Transverse colon (tissue), 4 donors: ENCODE measurements around the gene LRWD1. TPM values are rescaled to one million over a fixed set of nuclear protein-coding genes. Genes with fewer than 3 reads are reported as not detected.
A peak's percentile ranks its signal among the peaks of the same experiment; 100 is the strongest.
"Not testable (repeated sequence)": the region's sequence is repeated elsewhere in the genome, so short reads cannot be mapped to it uniquely, and the experiment has no call there.

Experiments used
- DNase-seq: peaks from one replicate; pipeline ENCODE4 v3.0.0-alpha.2; 2019
- H3K27ac ChIP-seq, 4 donors: fragments of 200-600 bp; sonication (generic); 2 replicates each; pipeline ENCODE4 v1.5.1; 2016 to 2018; ENCODE audit warnings: inconsistent platforms in 4 of 4
- H3K27me3 ChIP-seq: fragments of 200-600 bp; sonication (generic); 2 replicates; pipeline ENCODE4 v1.5.1; 2017; ENCODE audit warnings: inconsistent platforms
- H3K36me3 ChIP-seq, 4 donors: fragments of 200-600 bp; sonication (generic); 2 replicates each; pipeline ENCODE4 v1.5.1; 2017 to 2019; ENCODE audit warnings: inconsistent platforms in 4 of 4
- H3K4me1 ChIP-seq, 4 donors: fragments of 200-600 bp; sonication (generic); 2 replicates each; pipeline ENCODE4 v1.5.1; 2017 to 2020; ENCODE audit warnings: inconsistent platforms in 4 of 4
- H3K4me3 ChIP-seq, 4 donors: fragments of 200-600 bp; sonication (generic); 1 replicate in 1 of 4; 2 replicates in 3 of 4; pipeline versions ENCODE4 v1.5.1 to v1.6.1; 2017 to 2019; ENCODE audit warnings: inconsistent platforms in 4 of 4
- H3K9me3 ChIP-seq, 2 donors: fragments of 200-600 bp; sonication (generic); 2 replicates each; pipeline ENCODE4 v1.5.1; 2017 to 2019; ENCODE audit warnings: inconsistent platforms in 2 of 2
- WGBS, 2 donors: methylation state at CpG; one replicate each; pipeline ENCODE4 v1.1.5; 2018; ENCODE audit warnings: low coverage in 1 of 2; 5-methylcytosine and 5-hydroxymethylcytosine counted together
- in situ Hi-C, 4 donors: fragments of 200-750 bp; cut with MboI; loops; one replicate each; pipeline versions ENCODE4 v1.15.0 to v1.15.1; 2017; ENCODE audit warnings: low sequenced_read_pairs in 3 of 4, low pct_ligation_motif_present in 1 of 4, low pct_unique_long_range_greater_than_20kb in 1 of 4
- intact Hi-C: fragments of 100-400 bp; cut with DNase I; formaldehyde crosslinking; loops from one replicate; pipeline ENCODE4 v1.15.1; 2023; ENCODE audit warnings: low total_unique reads
- total RNA-seq, 4 donors: library from RNA; depleted of rRNA; stranded (reverse); fragments of >200 nt; gene quantifications; one replicate each; pipeline ENCODE4 v1.1.0, GENCODE V29; 2016

Gene LRWD1
- total RNA-seq, 4 donors from 2014 or later, result 15.7 to 45.6 (median 18.4) TPM

DNA sequence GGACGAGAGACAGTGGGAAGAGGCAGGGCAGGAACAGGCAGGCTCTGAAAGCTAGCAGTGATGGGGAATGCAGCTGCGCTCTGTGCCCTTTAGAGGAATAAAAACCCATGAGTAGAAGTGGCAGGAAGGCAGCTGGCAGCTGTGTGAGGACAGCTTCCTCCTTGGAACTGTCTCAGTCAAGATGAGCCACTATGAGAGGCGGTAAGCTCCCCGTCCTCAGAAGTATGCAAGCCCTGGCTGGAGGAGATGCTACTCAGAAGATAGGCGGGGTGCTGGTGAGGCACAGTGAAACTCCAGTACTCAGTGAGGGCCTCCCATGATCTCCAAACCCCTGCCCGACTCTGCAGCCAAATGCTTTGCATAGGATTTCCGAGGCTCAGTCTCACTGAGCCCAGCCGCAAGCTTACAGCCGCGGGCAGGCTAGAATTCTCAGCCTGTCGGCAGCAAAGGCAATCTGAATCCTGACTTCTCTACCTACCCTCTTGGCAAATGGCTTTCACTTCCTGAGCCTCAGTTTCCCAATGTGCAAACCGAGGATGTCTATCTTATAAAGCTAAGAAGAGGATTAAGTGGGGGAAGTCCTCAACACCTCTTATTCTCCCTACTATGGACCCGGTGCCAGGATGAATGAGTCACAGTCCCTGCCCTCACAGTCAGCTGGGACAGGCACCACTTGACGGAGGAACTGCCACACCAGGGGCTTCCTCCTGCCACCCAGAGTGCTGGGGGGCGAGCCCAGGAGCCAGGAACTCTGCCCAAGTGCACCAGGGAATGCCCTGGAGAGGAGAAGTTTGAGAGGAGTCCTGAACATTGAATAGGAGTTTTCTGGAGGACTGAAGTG, 50.3 kb downstream of the LRWD1 start:
- H3K4me3 ChIP-seq, DNase-seq, H3K27ac ChIP-seq, H3K27me3 ChIP-seq, in situ Hi-C loops, H3K36me3 ChIP-seq, H3K9me3 ChIP-seq, H3K4me1 ChIP-seq, intact Hi-C loops: not testable (repeated sequence)
- WGBS, 2 donors, result no CpG with 5 or more reads among the region's 15 CpGs

DNA sequence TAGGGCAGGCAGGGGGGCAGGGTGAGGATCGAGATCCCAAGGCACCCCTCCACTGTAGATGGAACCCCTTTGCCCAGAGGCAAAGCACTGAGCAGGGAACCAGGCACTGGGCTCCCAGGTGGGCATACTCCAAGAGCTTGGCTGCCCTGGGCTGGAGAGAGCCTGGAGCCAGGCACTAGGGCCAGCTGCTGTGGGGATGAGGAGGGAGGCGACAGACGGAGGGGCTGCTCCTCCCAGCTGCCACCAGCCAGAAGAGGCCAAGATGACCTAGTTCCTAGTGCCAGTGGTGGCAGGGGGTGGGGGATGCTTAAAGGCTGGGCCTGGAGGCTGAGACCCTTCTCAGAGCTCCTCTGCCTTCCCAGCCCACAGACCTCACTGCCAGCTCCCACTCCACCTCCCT, 51.1 kb downstream of the LRWD1 start:
- DNase-seq, H3K27ac ChIP-seq, H3K36me3 ChIP-seq, H3K27me3 ChIP-seq, H3K9me3 ChIP-seq, intact Hi-C loops, H3K4me3 ChIP-seq, H3K4me1 ChIP-seq, in situ Hi-C loops: not testable (repeated sequence)
- WGBS, 2 donors, result no CpG with 5 or more reads among the region's 3 CpGs

DNA sequence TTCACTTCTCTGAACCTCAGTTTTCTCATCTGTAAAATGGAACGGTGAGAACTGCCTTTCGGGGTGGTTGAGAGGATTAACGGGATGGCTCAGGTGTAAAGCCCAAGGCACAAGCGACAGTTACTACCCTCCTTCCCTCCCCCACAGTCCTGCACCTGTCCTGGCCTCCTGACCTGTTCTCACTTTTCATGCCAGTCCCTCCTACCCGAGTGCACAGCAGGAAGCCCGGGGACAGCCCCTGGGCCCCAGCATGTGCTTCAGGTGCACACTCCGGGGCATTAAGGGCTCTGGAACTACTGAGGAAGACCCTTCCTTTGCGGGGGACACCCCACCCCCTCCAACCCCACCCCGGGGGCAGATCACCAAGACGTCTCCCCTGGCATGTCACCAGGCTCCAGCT, 52.2 kb downstream of the LRWD1 start:
- H3K4me1 ChIP-seq, H3K36me3 ChIP-seq, H3K9me3 ChIP-seq, H3K27ac ChIP-seq, DNase-seq, intact Hi-C loops, H3K27me3 ChIP-seq, H3K4me3 ChIP-seq, in situ Hi-C loops: not testable (repeated sequence)
- WGBS, 2 donors, result no CpG with 5 or more reads among the region's 10 CpGs

DNA sequence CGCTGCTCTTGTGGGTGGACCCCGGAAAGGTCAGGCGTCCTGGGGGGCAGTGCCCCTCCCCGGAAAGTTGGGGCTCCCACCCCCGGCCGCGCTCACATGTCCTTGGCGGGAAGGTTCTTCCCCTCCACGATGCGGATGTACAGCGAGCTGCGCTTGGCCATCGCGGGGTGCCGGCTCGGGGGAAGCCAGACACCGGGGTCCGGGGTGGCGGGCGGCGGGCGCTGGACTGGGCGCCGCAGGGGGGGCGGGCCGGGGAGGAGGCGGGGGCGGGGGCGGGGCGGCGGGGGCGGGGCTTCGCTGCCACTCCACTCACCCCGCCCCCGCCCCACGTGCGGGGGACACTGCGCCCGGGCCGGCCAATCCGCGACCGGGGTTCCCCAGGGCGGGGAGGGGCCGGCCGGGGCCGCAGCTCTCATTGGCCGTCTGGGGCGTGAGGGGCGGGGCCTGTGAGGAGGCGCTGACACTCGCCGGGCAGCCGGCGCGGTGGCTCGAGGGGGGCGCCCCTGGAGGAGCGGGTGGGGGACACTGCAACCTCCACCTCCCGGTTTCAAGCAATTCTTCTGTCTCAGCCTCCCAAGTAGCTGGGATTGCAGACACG, 52.9 kb downstream of the LRWD1 start, which contains the start of gene RASA4B:
RASA4B (minus strand) TSS at position 228 of the 598 bp plus-strand sequence; CDS start at position 161, 67 bp downstream.
- intact Hi-C loops, H3K4me1 ChIP-seq, H3K36me3 ChIP-seq, H3K27ac ChIP-seq, in situ Hi-C loops, H3K9me3 ChIP-seq, H3K27me3 ChIP-seq, H3K4me3 ChIP-seq: not testable (repeated sequence)
- peak; percentile 8 for DNase-seq
- no CpG with 5 or more reads among the region's 61 CpGs for WGBS, 2 donors

DNA sequence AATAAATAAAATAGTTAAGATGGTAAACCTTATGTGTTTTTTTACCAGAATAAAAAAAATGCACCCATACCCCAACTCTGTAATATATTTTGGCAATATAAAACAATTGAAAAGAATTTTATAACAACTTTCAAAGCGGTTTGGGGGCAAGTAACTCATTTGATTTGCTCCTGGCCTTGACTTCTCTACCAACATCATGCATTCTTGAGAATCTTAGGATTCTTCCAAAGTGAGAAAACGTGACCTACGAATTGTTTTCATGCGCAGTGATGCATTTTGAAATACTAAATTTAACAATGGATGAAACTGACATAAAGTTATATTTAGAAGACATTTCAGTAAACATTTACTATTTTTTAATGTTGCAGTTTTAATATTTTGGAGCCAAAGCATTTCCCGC, 56.0 kb downstream of the LRWD1 start:
- intact Hi-C loops, in situ Hi-C loops, DNase-seq, H3K9me3 ChIP-seq, H3K27ac ChIP-seq, H3K4me1 ChIP-seq, H3K36me3 ChIP-seq, H3K27me3 ChIP-seq, H3K4me3 ChIP-seq: not testable (repeated sequence)
- WGBS, 2 donors, result 58 to 67% methylated on average over 3 to 4 of the region's 5 CpGs

Other genes with a start within 250 kb of the LRWD1 start
- 1 to 10 TPM in 3 of 4 donors, not detected in 1; 2.0 to 7.6 (median 2.2) TPM for gene SH2B2, start 178.1 kb upstream of the LRWD1 start, total RNA-seq
- gene SPDYE6, start 108.5 kb upstream of the LRWD1 start, total RNA-seq, result not detected
- gene PRKRIP1, start 68.6 kb upstream of the LRWD1 start, total RNA-seq, result 10 to 100 TPM; 24.8 to 97.3 (median 33.6) TPM
- gene ORAI2, start 31.4 kb upstream of the LRWD1 start, total RNA-seq, result 10 to 100 TPM in 2 of 4 donors, 1 to 10 TPM in 2; 3.1 to 99.9 (median 11.0) TPM
- 10 to 100 TPM in 2 of 4 donors, 1 to 10 TPM in 2; 1.8 to 21.3 (median 14.0) TPM for gene ALKBH4, start 121 bp upstream of the LRWD1 start, total RNA-seq
- 10 to 100 TPM in 2 of 4 donors, 1 to 10 TPM in 2; 5.4 to 30.3 (median 15.0) TPM for gene POLR2J, start 13.9 kb downstream of the LRWD1 start, total RNA-seq
- 10 to 100 TPM; 10.9 to 41.9 (median 19.8) TPM for gene RASA4B, start 52.8 kb downstream of the LRWD1 start, total RNA-seq
- 100 to 1,000 TPM in 1 of 4 donors, 10 to 100 TPM in 2, 1 to 10 TPM in 1; 7.8 to 116 (median 30.4) TPM for gene UPK3BL2, start 78.7 kb downstream of the LRWD1 start, total RNA-seq
- not detected for gene SPDYE2, start 86.2 kb downstream of the LRWD1 start, total RNA-seq
- gene POLR2J3, start 107.6 kb downstream of the LRWD1 start, total RNA-seq, result 10 to 100 TPM; 29.8 to 51.3 (median 34.2) TPM
- 10 to 100 TPM; 10.9 to 97.3 (median 30.7) TPM for gene RASA4, start 151.8 kb downstream of the LRWD1 start, total RNA-seq
- gene UPK3BL1, start 177.8 kb downstream of the LRWD1 start, total RNA-seq, result 10 to 100 TPM; 20.2 to 92.0 (median 48.2) TPM
- not detected for gene SPDYE2B, start 185.3 kb downstream of the LRWD1 start, total RNA-seq
- gene POLR2J2, start 206.7 kb downstream of the LRWD1 start, total RNA-seq, result 1 to 10 TPM; 1.1 to 6.7 (median 5.2) TPM